Stomach smooth muscle (tissue), 2 donors: Measurements from ENCODE around the gene ATP8B3.

ENCODE experiments used
- H3K27ac ChIP-seq: one replicate; pipeline ENCODE4 v1.7.0; 2013; ENCODE audit warnings: mild to moderate bottlenecking, low read length, inconsistent platforms
- H3K27me3 ChIP-seq, 2 donors: one replicate each; pipeline ENCODE4 v1.7.0; 2013; ENCODE audit warnings: low read length in 2 of 2; ENCODE audit not compliant: insufficient read depth in 2 of 2, control insufficient read depth in 1 of 2
- H3K36me3 ChIP-seq, 2 donors: one replicate each; pipeline ENCODE4 v1.7.0; 2013; ENCODE audit warnings: low read length in 2 of 2; ENCODE audit not compliant: control insufficient read depth in 2 of 2, insufficient read depth in 2 of 2
- H3K4me1 ChIP-seq: one replicate; pipeline ENCODE4 v1.7.0; 2013; ENCODE audit warnings: low read length; ENCODE audit not compliant: control insufficient read depth, insufficient read depth
- H3K4me3 ChIP-seq, 2 donors: one replicate each; pipeline ENCODE4 v1.7.0; 2013; ENCODE audit warnings: low read length in 2 of 2
- H3K9ac ChIP-seq, 2 donors: one replicate each; pipeline ENCODE4 v1.7.0; 2013; ENCODE audit warnings: low read length in 2 of 2, mild to moderate bottlenecking in 1 of 2
- H3K9me3 ChIP-seq, 2 donors: one replicate each; pipeline ENCODE4 v1.7.0; 2013; ENCODE audit warnings: low read length in 2 of 2; ENCODE audit not compliant: control insufficient read depth in 2 of 2
- donor health status: healthy.
- donor health status: Pancreatic carcinoma.

Gene ATP8B3

GRCh38 chr19:1822210-1822609 is 10.1 kb upstream of the ATP8B3 start:
- Histone ChIP-seq H3K4me1 (peaks cover 10% of the 10 kb centered on the region), H3K9me3 (no peaks in the 10 kb centered on the region), H3K9ac (no peak overlapping the region), H3K27me3 (no peaks in the 10 kb centered on the region), H3K36me3 (peaks cover 17 to 47% of the 10 kb centered on the region in 2 donors), H3K4me3 (no peak overlapping the region), H3K27ac (no peak overlapping the region)

GRCh38 chr19:1819341-1820255 is 7.5 kb upstream of the ATP8B3 start:
- Histone ChIP-seq H3K36me3 (peaks cover 24 to 54% of the 10 kb centered on the region in 2 donors), H3K4me1 (no peaks in the 10 kb centered on the region), H3K27me3 (no peaks in the 10 kb centered on the region), H3K4me3 (no peak overlapping the region), H3K9me3 (no peaks in the 10 kb centered on the region), H3K9ac (no peak overlapping the region), H3K27ac (no peak overlapping the region)

GRCh38 chr19:1818549-1819195 is 6.6 kb upstream of the ATP8B3 start:
- Histone ChIP-seq H3K36me3 (peaks cover 24 to 47% of the 10 kb centered on the region in 2 donors), H3K4me1 (no peaks in the 10 kb centered on the region), H3K27me3 (no peaks in the 10 kb centered on the region), H3K9me3 (no peaks in the 10 kb centered on the region), H3K9ac (no peak overlapping the region), H3K4me3 (no peak overlapping the region), H3K27ac (no peak overlapping the region)

GRCh38 chr19:1817553-1818179 is 5.6 kb upstream of the ATP8B3 start:
- Histone ChIP-seq H3K4me1 (peaks cover 9% of the 10 kb centered on the region), H3K27ac (no peak overlapping the region), H3K36me3 (peaks cover 24 to 41% of the 10 kb centered on the region in 2 donors), H3K27me3 (no peaks in the 10 kb centered on the region), H3K4me3 (no peak overlapping the region), H3K9me3 (no peaks in the 10 kb centered on the region), H3K9ac (no peak overlapping the region)

GRCh38 chr19:1816530-1817298 is 4.6 kb upstream of the ATP8B3 start:
- H3K27me3 ChIP-seq: no peaks in the 10 kb centered on the region
- H3K4me1 ChIP-seq: peaks cover 11% of the 10 kb centered on the region
- no peak overlapping the region for H3K27ac ChIP-seq
- H3K36me3 ChIP-seq: peaks cover 20 to 33% of the 10 kb centered on the region in 2 donors
- no peak overlapping the region for H3K4me3 ChIP-seq
- no peaks in the 10 kb centered on the region for H3K9me3 ChIP-seq
- H3K9ac ChIP-seq: no peak overlapping the region

GRCh38 chr19:1815605-1816529 is 3.8 kb upstream of the ATP8B3 start:
- H3K27ac ChIP-seq: no peak overlapping the region
- H3K4me1 ChIP-seq: peaks cover 11% of the 10 kb centered on the region
- H3K9me3 ChIP-seq: no peaks in the 10 kb centered on the region
- no peak overlapping the region for H3K4me3 ChIP-seq
- H3K27me3 ChIP-seq: no peaks in the 10 kb centered on the region
- H3K36me3 ChIP-seq: peaks cover 16 to 29% of the 10 kb centered on the region in 2 donors
- H3K9ac ChIP-seq: no peak overlapping the region

- Histone ChIP-seq H3K36me3 (peaks cover 13 to 27% of the 10 kb centered on the region in 2 donors), H3K27me3 (no peaks in the 10 kb centered on the region), H3K4me3 (no peak overlapping the region), H3K4me1 (peaks cover 11% of the 10 kb centered on the region), H3K9ac (no peak overlapping the region), H3K9me3 (no peaks in the 10 kb centered on the region), H3K27ac (no peak overlapping the region)
Observed at GRCh38 chr19:1814833-1815604, 2.9 kb upstream of the ATP8B3 start.

GRCh38 chr19:1814391-1814790 is 2.3 kb upstream of the ATP8B3 start:
- Histone ChIP-seq H3K9ac (no peak overlapping the region), H3K36me3 (peaks cover 13 to 21% of the 10 kb centered on the region in 2 donors)

More at GRCh38 chr19:1814391-1814790, 2.3 kb upstream of the ATP8B3 start:
- Histone ChIP-seq H3K4me3 (no peak overlapping the region), H3K27ac (no peak overlapping the region), H3K9me3 (no peaks in the 10 kb centered on the region), H3K4me1 (peaks cover 11% of the 10 kb centered on the region), H3K27me3 (no peaks in the 10 kb centered on the region)
